HG02610 (cell line): Measurements from ENCODE around the gene CDCA7.
"Not testable (repeated sequence)": the region's sequence is repeated elsewhere in the genome, so short reads cannot be mapped to it uniquely, and the experiment has no call there.

Experiments
- ATAC-seq: cut with Tn5 transposase; IDR thresholded peaks from one replicate; pipeline ENCODE4 v1.9.1; 2021; ENCODE audit warnings: mild to moderate bottlenecking, moderate library complexity; ENCODE audit not compliant: unreplicated experiment

Gene CDCA7

GRCh38 chr2:173401716-173402326, 47.1 kb downstream of the CDCA7 start:
- ATAC-seq, result no peak

- peak; percentile 78 for ATAC-seq
Observed at GRCh38 chr2:173402405-173402974, 47.8 kb downstream of the CDCA7 start.

- no peak for ATAC-seq
Observed at GRCh38 chr2:173404841-173405750, 50.4 kb downstream of the CDCA7 start.

GRCh38 chr2:173407176-173407575, 52.5 kb downstream of the CDCA7 start:
- no peak for ATAC-seq

- no peak for ATAC-seq
Observed at GRCh38 chr2:173407646-173408045, 53.0 kb downstream of the CDCA7 start.

GRCh38 chr2:173410579-173410978, 55.9 kb downstream of the CDCA7 start:
- ATAC-seq, result no peak

- ATAC-seq, result no peak
Observed at GRCh38 chr2:173412628-173413027, 58.0 kb downstream of the CDCA7 start.

- no peak for ATAC-seq
Observed at GRCh38 chr2:173414823-173415322, 60.2 kb downstream of the CDCA7 start.

GRCh38 chr2:173415431-173416381, 61.0 kb downstream of the CDCA7 start:
- no peak for ATAC-seq

- ATAC-seq, result not testable (repeated sequence)
Observed at GRCh38 chr2:173416415-173417152, 61.9 kb downstream of the CDCA7 start.

GRCh38 chr2:173417341-173417740, 62.7 kb downstream of the CDCA7 start:
- no peak for ATAC-seq

- no peak for ATAC-seq
Observed at GRCh38 chr2:173417802-173418201, 63.1 kb downstream of the CDCA7 start.
